IMR-90 (cell line): Measurements from ENCODE around the gene SLC37A1. TPM values are rescaled to one million over a fixed set of nuclear protein-coding genes. Genes with fewer than 3 reads are reported as not detected.

Experiments
- ATAC-seq: fragments of 200-7000 bp; cut with Tn5 transposase; 2 replicates; pipeline ENCODE4 v1.9.1; 2020; ENCODE audit warnings: low read depth, mild to moderate bottlenecking, moderate library complexity
- BruUV-seq: library from RNA; stranded (reverse); fragments of 400-500 nt; replicated peaks from 2 replicates; lab custom pipeline; 2021; lab: Mats Ljungman, UMichigan
- CTCF ChIA-PET: fragments of 300-600 bp; formaldehyde crosslinking; extraction: SDS; loops from one replicate; lab custom pipeline; 2021; ENCODE audit warnings: antibody characterized with exemption; lab: Yijun Ruan, JAX
- POLR2A ChIA-PET: fragments of 300-600 bp; sonication (Branson Sonifier 250); formaldehyde crosslinking; loops from one replicate; lab custom pipeline; 2022; ENCODE audit warnings: antibody characterized with exemption; ENCODE audit not compliant: unreplicated experiment; lab: Charles Lee
- DNase-seq: peaks from one replicate; pipeline ENCODE4 v3.0.0; 2013
- H2AFZ ChIP-seq: replicated peaks from 2 replicates; pipeline ENCODE3; 2013; ENCODE audit warnings: low read length, mild to moderate bottlenecking; ENCODE audit not compliant: poor library complexity
- H2AK5ac ChIP-seq: 2 replicates; pipeline ENCODE4 v1.6.1; 2013; ENCODE audit warnings: low read depth, low read length, inconsistent platforms
- H2AK9ac ChIP-seq: replicated peaks from 2 replicates; pipeline ENCODE3; 2013; ENCODE audit warnings: mild to moderate bottlenecking, low read depth, low read length, moderate library complexity; ENCODE audit not compliant: poor library complexity
- H2BK120ac ChIP-seq: 2 replicates; pipeline ENCODE4 v1.6.1; 2013; ENCODE audit warnings: low read depth, low read length, inconsistent platforms
- H2BK15ac ChIP-seq: 3 replicates; pipeline ENCODE4 v1.6.1; 2013; ENCODE audit warnings: low read depth, low read length, inconsistent platforms
- H2BK20ac ChIP-seq: 2 replicates; pipeline ENCODE4 v1.6.1; 2013; ENCODE audit warnings: low read depth, mild to moderate bottlenecking, inconsistent platforms, low read length, moderate library complexity
- H2BK5ac ChIP-seq: 2 replicates; pipeline ENCODE4 v1.6.1; 2013; ENCODE audit warnings: mild to moderate bottlenecking, low read depth, low read length, inconsistent platforms; ENCODE audit not compliant: poor library complexity, severe bottlenecking
- H3K14ac ChIP-seq: replicated peaks from 2 replicates; pipeline ENCODE4 v1.6.1; 2013; ENCODE audit warnings: low read depth, low read length, inconsistent platforms
- H3K18ac ChIP-seq: 2 replicates; pipeline ENCODE4 v1.6.1; 2013; ENCODE audit warnings: low read depth, low read length, control low read depth
- H3K23ac ChIP-seq: 2 replicates; pipeline ENCODE4 v1.6.1; 2013; ENCODE audit warnings: low read depth, low read length, inconsistent platforms
- H3K27ac ChIP-seq: 2 replicates; pipeline ENCODE4 v1.5.1; 2013; ENCODE audit warnings: mild to moderate bottlenecking, control low read depth, low read length; ENCODE audit not compliant: insufficient read depth
- H3K27me3 ChIP-seq: 2 replicates; pipeline ENCODE4 v1.6.1; 2013; ENCODE audit warnings: low read length; ENCODE audit not compliant: control insufficient read depth, insufficient read depth
- H3K36me3 ChIP-seq: 2 replicates; pipeline ENCODE4 v1.6.1; 2013; ENCODE audit warnings: low read length, mixed read lengths; ENCODE audit not compliant: control insufficient read depth, insufficient read depth
- H3K4ac ChIP-seq: 2 replicates; pipeline ENCODE4 v1.6.1; 2013; ENCODE audit warnings: low read depth, low read length, inconsistent platforms
- H3K4me1 ChIP-seq: 2 replicates; pipeline ENCODE4 v1.6.1; 2013; ENCODE audit warnings: low read length, mixed read lengths; ENCODE audit not compliant: control insufficient read depth, insufficient read depth
- H3K4me2 ChIP-seq: 2 replicates; pipeline ENCODE4 v1.6.1; 2013; ENCODE audit warnings: low read depth, mild to moderate bottlenecking, control low read depth, low read length, moderate library complexity
- H3K4me3 ChIP-seq: 2 replicates; pipeline ENCODE4 v1.5.1; 2013; ENCODE audit warnings: low read depth, mild to moderate bottlenecking, control low read depth, low read length, moderate library complexity; ENCODE audit not compliant: insufficient read depth
- H3K56ac ChIP-seq: 2 replicates; pipeline ENCODE4 v1.6.1; 2013; ENCODE audit warnings: low read length, inconsistent platforms; ENCODE audit not compliant: insufficient read depth; ENCODE audit errors: extremely low read depth
- H3K79me1 ChIP-seq, 2 experiments: 2 replicates each; pipeline ENCODE4 v1.6.1; 2013; ENCODE audit warnings: low read length in 2 of 2, inconsistent platforms in 1 of 2, low read depth in 1 of 2
- H3K9ac ChIP-seq: 2 replicates; pipeline ENCODE4 v1.6.1; 2013; ENCODE audit warnings: low read depth, low read length, control low read depth
- H3K9me1 ChIP-seq: 2 replicates; pipeline ENCODE4 v1.6.1; 2013; ENCODE audit warnings: low read length, inconsistent platforms; ENCODE audit not compliant: insufficient read depth
- H3K9me3 ChIP-seq: 2 replicates; pipeline ENCODE4 v1.6.1; 2013; ENCODE audit warnings: low read length; ENCODE audit not compliant: control insufficient read depth, insufficient read depth
- H4K20me1 ChIP-seq: 2 replicates; pipeline ENCODE4 v1.6.1; 2013; ENCODE audit warnings: low read length, inconsistent platforms; ENCODE audit not compliant: insufficient read depth
- H4K5ac ChIP-seq: 2 replicates; pipeline ENCODE4 v1.6.1; 2013; ENCODE audit warnings: mild to moderate bottlenecking, low read depth, low read length, control low read depth
- H4K8ac ChIP-seq, 2 experiments: 2 replicates each; pipeline ENCODE4 v1.6.1; 2013; ENCODE audit warnings: low read depth in 2 of 2, low read length in 2 of 2, control low read depth in 1 of 2, inconsistent platforms in 1 of 2
- H4K91ac ChIP-seq: 2 replicates; pipeline ENCODE4 v1.6.1; 2013; ENCODE audit warnings: low read depth, low read length, inconsistent platforms; ENCODE audit not compliant: insufficient read depth
- BHLHE40 ChIP-seq: fragments of 150-350 bp; IDR thresholded peaks from 2 replicates; pipeline ENCODE4 v1.6.1; 2016; ENCODE audit warnings: mild to moderate bottlenecking, low read depth, low read length
- RCOR1 ChIP-seq: IDR thresholded peaks from 2 replicates; pipeline ENCODE4 v1.6.1; 2012; ENCODE audit warnings: mild to moderate bottlenecking, low read length, improper control_type of control experiment; ENCODE audit not compliant: insufficient replicate concordance
- WGBS, 2 experiments: methylation state at CpG; one replicate each; pipeline versions ENCODE4 v1.1.5 to v1.1.7; 2013; ENCODE audit warnings: missing lambda C conversion rate in 2 of 2; ENCODE audit not compliant: insufficient read length in 1 of 2; ENCODE audit errors: extremely low coverage in 2 of 2; 5-methylcytosine and 5-hydroxymethylcytosine counted together
- dilution Hi-C: fragments of 300-500 bp; cut with HindIII; formaldehyde crosslinking; loops from one replicate; pipeline ENCODE4 v1.14.3; 2018; ENCODE audit warnings: low sequenced_read_pairs; ENCODE audit not compliant: unreplicated experiment
- in situ Hi-C: fragments of 300-500 bp; cut with MboI; formaldehyde crosslinking; loops from 3 replicates; pipeline ENCODE4 v1.14.3; 2019; ENCODE audit warnings: low sequenced_read_pairs, inconsistent platforms, mixed read lengths
- intact Hi-C: fragments of 100-400 bp; cut with micrococcal nuclease; formaldehyde crosslinking; loops from 2 replicates; pipeline ENCODE4 v1.10.0; 2022
- polyA plus RNA-seq, 3 experiments: library from polyadenylated mRNA; depleted of rRNA; stranded (reverse); fragments of >200 nt; gene quantifications; 2 replicates each; pipeline ENCODE4 v1.2.3, GENCODE V29; 2012; ENCODE audit warnings: low replicate concordance in 1 of 3
- total RNA-seq: library from RNA; depleted of rRNA; stranded (reverse); fragments of >200 nt; gene quantifications from 2 replicates; pipeline ENCODE4 v1.2.3, GENCODE V29; 2012

Gene SLC37A1
- total and polyA plus RNA-seq, 2 of the 4 experiments (the other 2 are of a cell fraction), result 0.36 to 0.48 TPM

GRCh38 chr21:42525029-42525581 lies 11.5 kb downstream of the SLC37A1 start:
- Histone ChIP-seq H2BK20ac (no peak overlapping the region), H3K4me2 (peak overlapping the region; percentile 60; the same call in 1 of the 2 replicates), H2AK9ac (no peak overlapping the region), H2AK5ac (no peak overlapping the region), H4K20me1 (no peaks in the 10 kb centered on the region; the same call in 1 of the 2 replicates), H3K27ac (no peak overlapping the region), H3K4ac (no peak overlapping the region), H3K9me1 (no peaks in the 10 kb centered on the region), H3K4me1 (peaks cover 5% of the 10 kb centered on the region; the same call in 1 of the 2 replicates), H2BK15ac (no peak overlapping the region), H4K5ac (no peak overlapping the region), H2BK120ac (no peak overlapping the region), H3K36me3 (no peaks in the 10 kb centered on the region), H3K79me1 (no peaks in the 10 kb centered on the region), H3K27me3 (peaks cover 18% of the 10 kb centered on the region; the same call in 1 of the 2 replicates), H3K23ac (no peak overlapping the region), H2BK5ac (no peak overlapping the region), H4K8ac (no peak overlapping the region), H3K56ac (no peak overlapping the region), H2AFZ (peak overlapping the region; percentile 15), H3K14ac (no peak overlapping the region), H3K4me3 (no peak overlapping the region), H3K9me3 (no peaks in the 10 kb centered on the region), H3K18ac (no peak overlapping the region), H3K9ac (no peak overlapping the region), H4K91ac (no peak overlapping the region)
- ATAC-seq (peak; percentile 43; the same call in 1 of the 2 replicates), DNase-seq (peak; percentile 15)
- intact Hi-C loops, result no loop called here
- POLR2A ChIA-PET, result no interaction called here
- in situ Hi-C loops, result no loop called here
- WGBS, 2 experiments, result 40% methylated on average over 1 of the region's 15 CpGs; no CpG with 5 or more reads in 1 of the 2 experiments
- no TSS peak for BruUV-seq
- dilution Hi-C loops, result no loop called here
- TF ChIP-seq BHLHE40, result no peak
- no peak for TF ChIP-seq RCOR1
- CTCF ChIA-PET, result no interaction called here
